ENCODE measurements around the gene STAB2. TPM values are rescaled to one million over a fixed set of nuclear protein-coding genes. Genes with fewer than 3 reads are reported as not detected.

Gene STAB2
- polyA plus RNA-seq, 3 donors = not detected

- Histone ChIP-seq H2AFZ (ENCODE audit: insufficient read depth, low read depth, low read length, poor library complexity, severe bottlenecking) (no peak overlapping the region), H3K27ac (ENCODE audit: low read depth in 1 of 2, low read length in 2 of 2) (no peak overlapping the region), H3K79me2 (ENCODE audit: insufficient read depth, low read length) (no peaks in the 10 kb centered on the region), H3K4me3 (replicated peaks in 1 of 3; ENCODE audit: low read depth in 2 of 3, low read length in 3 of 3) (no peak overlapping the region), H3K4me2 (replicated peaks; ENCODE audit: extremely low read depth, low read length, poor library complexity, severe bottlenecking) (no peak overlapping the region), H3K9me3 (replicated peaks in 1 of 2; ENCODE audit: control insufficient read depth in 1 of 2, insufficient read depth in 1 of 2, low read length in 2 of 2) (no peaks in the 10 kb centered on the region), H3K9ac (ENCODE audit: insufficient read depth, low read length, poor library complexity, severe bottlenecking) (no peak overlapping the region), H3K36me3 (replicated peaks in 1 of 2; ENCODE audit: control insufficient read depth in 1 of 2, insufficient read depth in 2 of 2, low read length in 2 of 2) (no peaks in the 10 kb centered on the region), H3K4me1 (ENCODE audit: control insufficient read depth in 1 of 2, insufficient read depth in 2 of 2, low read length in 2 of 2) (no peaks in the 10 kb centered on the region), H4K20me1 (ENCODE audit: insufficient read depth, low read length) (no peaks in the 10 kb centered on the region), H3K27me3 (ENCODE audit: control insufficient read depth in 2 of 2, insufficient read depth in 2 of 2, low read length in 2 of 2) (no peaks in the 10 kb centered on the region)
- TF ChIP-seq, protein P1, sequence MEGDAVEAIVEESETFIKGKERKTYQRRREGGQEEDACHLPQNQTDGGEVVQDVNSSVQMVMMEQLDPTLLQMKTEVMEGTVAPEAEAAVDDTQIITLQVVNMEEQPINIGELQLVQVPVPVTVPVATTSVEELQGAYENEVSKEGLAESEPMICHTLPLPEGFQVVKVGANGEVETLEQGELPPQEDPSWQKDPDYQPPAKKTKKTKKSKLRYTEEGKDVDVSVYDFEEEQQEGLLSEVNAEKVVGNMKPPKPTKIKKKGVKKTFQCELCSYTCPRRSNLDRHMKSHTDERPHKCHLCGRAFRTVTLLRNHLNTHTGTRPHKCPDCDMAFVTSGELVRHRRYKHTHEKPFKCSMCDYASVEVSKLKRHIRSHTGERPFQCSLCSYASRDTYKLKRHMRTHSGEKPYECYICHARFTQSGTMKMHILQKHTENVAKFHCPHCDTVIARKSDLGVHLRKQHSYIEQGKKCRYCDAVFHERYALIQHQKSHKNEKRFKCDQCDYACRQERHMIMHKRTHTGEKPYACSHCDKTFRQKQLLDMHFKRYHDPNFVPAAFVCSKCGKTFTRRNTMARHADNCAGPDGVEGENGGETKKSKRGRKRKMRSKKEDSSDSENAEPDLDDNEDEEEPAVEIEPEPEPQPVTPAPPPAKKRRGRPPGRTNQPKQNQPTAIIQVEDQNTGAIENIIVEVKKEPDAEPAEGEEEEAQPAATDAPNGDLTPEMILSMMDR (IDR thresholded peaks at IDR 0.05) = no peak
- DNase-seq = no peak
- H3K27me3 Mint-ChIP-seq (ENCODE audit: low read depth in 3 of 3) = peaks cover 0 to 9% (median 1%) of the 10 kb centered on the region in 3 donors
- WGBS (ENCODE audit: insufficient coverage) = 85% methylated on average over 6 of the region's 8 CpGs
- H3K9me3 Mint-ChIP-seq = peaks cover 0 to 2% (median 0%) of the 10 kb centered on the region in 7 donors
- H3K4me1 Mint-ChIP-seq = no peaks in the 10 kb centered on the region
- no peak overlapping the region for H3K27ac Mint-ChIP-seq
- intact Hi-C loops (cut with micrococcal nuclease) = no loop called here
- H3K4me3 Mint-ChIP-seq = no peak overlapping the region
- H3K36me3 Mint-ChIP-seq = no peaks in the 10 kb centered on the region
Observed at GRCh38 chr12:103716517-103717196, 129.6 kb downstream of the STAB2 start.

- Mint-ChIP-seq H3K9me3 (no peaks in the 10 kb centered on the region), H3K4me3 (no peak overlapping the region), H3K36me3 (no peaks in the 10 kb centered on the region), H3K27me3 (ENCODE audit: low read depth in 3 of 3) (peaks cover 0 to 2% (median 1%) of the 10 kb centered on the region in 3 donors), H3K27ac (no peak overlapping the region), H3K4me1 (no peaks in the 10 kb centered on the region)
- TF ChIP-seq, protein P1 (IDR thresholded peaks at IDR 0.05) = no peak
- Histone ChIP-seq H3K4me1 (ENCODE audit: control insufficient read depth in 1 of 2, insufficient read depth in 2 of 2, low read length in 2 of 2) (no peaks in the 10 kb centered on the region), H3K27ac (ENCODE audit: low read depth in 1 of 2, low read length in 2 of 2) (no peak overlapping the region), H4K20me1 (ENCODE audit: insufficient read depth, low read length) (no peaks in the 10 kb centered on the region), H3K9ac (ENCODE audit: insufficient read depth, low read length, poor library complexity, severe bottlenecking) (no peak overlapping the region), H3K36me3 (replicated peaks in 1 of 2; ENCODE audit: control insufficient read depth in 1 of 2, insufficient read depth in 2 of 2, low read length in 2 of 2) (no peaks in the 10 kb centered on the region), H3K27me3 (ENCODE audit: control insufficient read depth in 2 of 2, insufficient read depth in 2 of 2, low read length in 2 of 2) (no peaks in the 10 kb centered on the region), H3K4me3 (replicated peaks in 1 of 3; ENCODE audit: low read depth in 2 of 3, low read length in 3 of 3) (no peak overlapping the region), H3K4me2 (replicated peaks; ENCODE audit: extremely low read depth, low read length, poor library complexity, severe bottlenecking) (no peak overlapping the region), H3K9me3 (replicated peaks in 1 of 2; ENCODE audit: control insufficient read depth in 1 of 2, insufficient read depth in 1 of 2, low read length in 2 of 2) (no peaks in the 10 kb centered on the region), H2AFZ (ENCODE audit: insufficient read depth, low read depth, low read length, poor library complexity, severe bottlenecking) (no peak overlapping the region), H3K79me2 (ENCODE audit: insufficient read depth, low read length) (no peaks in the 10 kb centered on the region)
- no peak for DNase-seq
- WGBS (ENCODE audit: insufficient coverage) = 95% methylated on average over 6 of the region's 8 CpGs
- intact Hi-C loops (cut with micrococcal nuclease) = no loop called here
Observed at GRCh38 chr12:103725398-103725797, 138.3 kb downstream of the STAB2 start.

Measured in CD14-positive monocyte (primary cell).